Fibroblast of lung (primary cell): ENCODE results near the gene SLC30A10. TPM values are rescaled to one million over a fixed set of nuclear protein-coding genes. Genes with fewer than 3 reads are reported as not detected.

Experiments used
- DNase-seq, 2 donors: peaks; one replicate each; pipeline versions ENCODE4 v3.0.0 to v3.0.0-alpha.2; 2010; ENCODE audit warnings: low read depth in 2 of 2
- H2AFZ ChIP-seq: 2 replicates; pipeline ENCODE4 v1.5.1; 2012; ENCODE audit warnings: low read length, control low read depth, inconsistent platforms
- H3K27ac ChIP-seq: 2 replicates; pipeline ENCODE4 v1.5.1; 2011; ENCODE audit warnings: low read length, control low read depth; ENCODE audit not compliant: insufficient read depth
- H3K27me3 ChIP-seq: 2 replicates; pipeline ENCODE4 v1.5.1; 2011; ENCODE audit warnings: mild to moderate bottlenecking, low read length; ENCODE audit not compliant: control insufficient read depth, insufficient read depth
- H3K36me3 ChIP-seq: 2 replicates; pipeline ENCODE4 v1.5.1; 2011; ENCODE audit warnings: low read length; ENCODE audit not compliant: control insufficient read depth, insufficient read depth
- H3K4me1 ChIP-seq: 2 replicates; pipeline ENCODE4 v1.5.1; 2011; ENCODE audit warnings: low read length; ENCODE audit not compliant: control insufficient read depth, insufficient read depth; ENCODE audit errors: extremely low read depth
- H3K4me2 ChIP-seq: 2 replicates; pipeline ENCODE4 v1.5.1; 2011; ENCODE audit warnings: low read length, control low read depth; ENCODE audit not compliant: insufficient read depth; ENCODE audit errors: extremely low read depth
- H3K4me3 ChIP-seq, 4 experiments: fragments of 200-600 bp in 1 of 4; sonication (generic) in 1 of 4; replicated peaks in 1 of 4; 2 replicates each; pipeline ENCODE4 v1.5.1; 2011 to 2016; ENCODE audit warnings: low read length in 4 of 4, low read depth in 3 of 4, mild to moderate bottlenecking in 3 of 4, control low read depth in 2 of 4, inconsistent platforms in 1 of 4, mixed read lengths in 1 of 4; ENCODE audit not compliant: insufficient read depth in 1 of 4; ENCODE audit errors: control extremely low read depth in 1 of 4
- H3K79me2 ChIP-seq: 2 replicates; pipeline ENCODE4 v1.5.1; 2012; ENCODE audit warnings: mild to moderate bottlenecking, low read length, inconsistent platforms; ENCODE audit not compliant: control insufficient read depth, insufficient read depth
- H3K9ac ChIP-seq: 2 replicates; pipeline ENCODE4 v1.5.1; 2011; ENCODE audit warnings: mild to moderate bottlenecking, low read length, control low read depth; ENCODE audit not compliant: insufficient read depth
- H3K9me3 ChIP-seq: 2 replicates; pipeline ENCODE4 v1.5.1; 2012; ENCODE audit warnings: low read depth, low read length; ENCODE audit not compliant: control insufficient read depth, insufficient read depth
- H4K20me1 ChIP-seq: 2 replicates; pipeline ENCODE4 v1.5.1; 2011; ENCODE audit warnings: low read length; ENCODE audit not compliant: control insufficient read depth, insufficient read depth; ENCODE audit errors: extremely low read depth
- CTCF ChIP-seq, 2 donors: IDR thresholded peaks in 1 of 2; conservative IDR thresholded peaks in 1 of 2; 1 replicate in 1 of 2; 2 replicates in 1 of 2; pipeline ENCODE4 v1.5.1; 2011 to 2012; ENCODE audit warnings: low read length in 2 of 2, control low read depth in 1 of 2, inconsistent platforms in 1 of 2, low read depth in 1 of 2, mild to moderate bottlenecking in 1 of 2
- EZH2 ChIP-seq: IDR thresholded peaks from 2 replicates; pipeline ENCODE4 v1.5.1; 2012; ENCODE audit warnings: low read length, control low read depth, mild to moderate bottlenecking; ENCODE audit errors: missing control alignments
- polyA plus RNA-seq, 2 donors: library from polyadenylated mRNA; depleted of rRNA in 1 of 2; stranded (reverse) in 1 of 2; unstranded in 1 of 2; fragments of >200 nt; gene quantifications; 2 replicates each; pipeline ENCODE4 v1.2.1, GENCODE V29; 2011 to 2012; ENCODE audit warnings: missing spikeins in 1 of 2
- total RNA-seq: library from RNA; depleted of rRNA; stranded (reverse); fragments of >200 nt; gene quantifications from 2 replicates; pipeline ENCODE4 v1.2.1, GENCODE V29; 2014

Gene SLC30A10
- total and polyA plus RNA-seq, 2 donors (not counting 1 experiment from before 2014, with no cell fraction given), result not detected

- Histone ChIP-seq H3K4me1 (no peaks in the 10 kb centered on the region), H3K4me2 (no peak overlapping the region)
Observed at GRCh38 chr1:219924342-219924741, 4.0 kb downstream of the SLC30A10 start.

GRCh38 chr1:219917851-219918466 lies 10.4 kb downstream of the SLC30A10 start:
- no peaks in the 10 kb centered on the region for H3K4me1 ChIP-seq
- H3K36me3 ChIP-seq, result no peaks in the 10 kb centered on the region
- H3K27ac ChIP-seq, result no peak overlapping the region
- H4K20me1 ChIP-seq, result no peaks in the 10 kb centered on the region
- H3K4me3 ChIP-seq, result no peak overlapping the region
- no peak overlapping the region for H3K9ac ChIP-seq
- DNase-seq, result peak; percentile 6 to 47
- H3K79me2 ChIP-seq, result no peaks in the 10 kb centered on the region
- H3K9me3 ChIP-seq, result no peaks in the 10 kb centered on the region
- H3K4me2 ChIP-seq, result no peak overlapping the region
- no peaks in the 10 kb centered on the region for H3K27me3 ChIP-seq
- H2AFZ ChIP-seq, result no peak overlapping the region
- no peak for TF ChIP-seq CTCF (conservative IDR thresholded peaks at IDR 0.05 in 1 of 2, IDR thresholded peaks at IDR 0.05 in 1 of 2; ENCODE audit: low read depth in 1 of 2, low read length in 2 of 2)
- TF ChIP-seq EZH2, result no peak

More at GRCh38 chr1:219924342-219924741, 4.0 kb downstream of the SLC30A10 start:
- H2AFZ ChIP-seq, result no peak overlapping the region
- H3K4me3 ChIP-seq, result no peak overlapping the region
- no peak overlapping the region for H3K9ac ChIP-seq
- no peak for TF ChIP-seq CTCF (conservative IDR thresholded peaks at IDR 0.05 in 1 of 2, IDR thresholded peaks at IDR 0.05 in 1 of 2; ENCODE audit: low read depth in 1 of 2, low read length in 2 of 2)
- no peak for TF ChIP-seq EZH2
- no peak for DNase-seq
- H3K9me3 ChIP-seq, result no peaks in the 10 kb centered on the region
- H3K27me3 ChIP-seq, result peaks cover 13% of the 10 kb centered on the region
- no peaks in the 10 kb centered on the region for H3K79me2 ChIP-seq
- H3K27ac ChIP-seq, result no peak overlapping the region
- H4K20me1 ChIP-seq, result no peaks in the 10 kb centered on the region
- H3K36me3 ChIP-seq, result no peaks in the 10 kb centered on the region

- Histone ChIP-seq H3K4me1 (no peaks in the 10 kb centered on the region), H3K27me3 (no peaks in the 10 kb centered on the region), H4K20me1 (no peaks in the 10 kb centered on the region), H3K36me3 (no peaks in the 10 kb centered on the region), H3K9ac (no peak overlapping the region), H3K9me3 (no peaks in the 10 kb centered on the region), H3K79me2 (no peaks in the 10 kb centered on the region), H3K4me3 (no peak overlapping the region), H2AFZ (no peak overlapping the region), H3K27ac (no peak overlapping the region), H3K4me2 (no peak overlapping the region)
- no peak for DNase-seq
- TF ChIP-seq EZH2 (no peak), CTCF (conservative IDR thresholded peaks at IDR 0.05 in 1 of 2, IDR thresholded peaks at IDR 0.05 in 1 of 2; ENCODE audit: low read depth in 1 of 2, low read length in 2 of 2) (no peak)
Observed at GRCh38 chr1:219917281-219917680, 11.1 kb downstream of the SLC30A10 start.
